Stimulated activated CD8-positive, alpha-beta memory T cell treated with anti-CD3 and anti-CD28 coated beads, Interleukin-4, amount 100 ng/mL, for 4 hours (primary cell): Measurements from ENCODE around the gene CLSTN2.

Experiments
- DNase-seq, 2 donors: peaks; one replicate each; pipeline ENCODE4 v3.0.0-alpha.2; 2020; ENCODE audit warnings: low read depth in 2 of 2, low spot score in 1 of 2

Gene CLSTN2

GRCh38 chr3:140574375-140574774, 639.4 kb downstream of the CLSTN2 start:
- DNase-seq, result no peak

GRCh38 chr3:140576449-140576848, 641.5 kb downstream of the CLSTN2 start:
- DNase-seq, result no peak

DNA sequence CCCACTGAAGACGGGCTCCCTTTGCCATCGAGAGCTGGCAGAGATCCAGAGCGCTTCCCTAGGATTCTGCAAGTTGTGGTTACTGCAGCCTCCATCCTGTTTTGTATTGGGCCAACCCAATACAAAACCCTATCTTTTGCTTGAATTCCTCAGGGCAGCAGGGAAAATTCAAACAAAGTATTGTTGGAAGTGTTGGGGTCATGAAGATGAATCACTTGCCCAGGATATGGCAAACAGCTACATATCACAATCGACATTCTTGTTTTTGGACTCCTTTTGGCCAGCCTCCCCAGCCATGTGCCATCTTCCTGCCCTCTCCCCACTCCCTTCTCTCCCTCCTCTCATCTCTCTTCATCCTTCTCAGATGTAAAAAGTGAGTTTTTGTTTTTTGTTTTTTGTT, 642.9 kb downstream of the CLSTN2 start:
- DNase-seq, result no peak

DNA sequence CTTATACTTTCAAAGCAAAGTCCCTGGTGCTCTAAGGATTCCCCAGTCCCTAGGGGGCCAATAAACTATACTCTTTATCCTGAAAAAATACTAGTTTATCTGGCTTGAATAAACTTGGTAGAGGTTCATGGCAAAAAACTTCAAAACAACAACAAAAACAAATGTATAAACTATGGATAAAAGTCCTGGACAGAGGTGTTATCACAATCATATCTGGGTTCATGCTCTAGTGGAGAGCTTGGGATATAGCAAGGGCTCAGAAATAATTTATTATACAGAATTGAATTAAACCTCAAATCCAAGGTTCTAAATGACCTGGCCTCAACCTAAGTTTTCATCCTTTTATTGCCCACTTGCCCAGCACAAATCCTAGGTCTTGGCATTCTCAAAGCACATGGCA, 644.3 kb downstream of the CLSTN2 start:
- DNase-seq, result no peak

DNA sequence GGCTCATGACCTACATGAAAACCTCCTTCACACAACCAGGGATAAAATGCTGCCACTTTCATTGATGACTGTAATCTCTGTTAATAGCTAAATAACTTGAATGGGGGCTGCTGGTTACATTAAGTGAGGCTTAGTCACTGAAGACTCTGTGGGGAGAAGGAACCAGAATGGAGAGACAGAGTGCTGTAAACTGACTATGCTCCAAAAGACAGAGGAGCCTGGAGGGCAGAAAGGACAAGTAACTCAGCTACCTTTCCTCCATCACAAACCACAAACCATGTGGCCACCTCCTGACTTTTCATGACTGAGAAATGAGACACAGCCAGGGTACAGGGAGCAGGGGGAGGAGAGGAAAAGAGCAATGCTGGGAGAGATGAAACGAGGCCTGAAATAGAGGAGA, 645.8 kb downstream of the CLSTN2 start:
- DNase-seq, result no peak

- DNase-seq, result no peak
Observed at GRCh38 chr3:140584549-140584948, 649.6 kb downstream of the CLSTN2 start.

GRCh38 chr3:140585828-140586227, 650.8 kb downstream of the CLSTN2 start:
- DNase-seq, result no peak

- no peak for DNase-seq
Observed at GRCh38 chr3:140586311-140586710, 651.3 kb downstream of the CLSTN2 start.

- no peak for DNase-seq
Observed at GRCh38 chr3:140588558-140588957, 653.6 kb downstream of the CLSTN2 start.

DNA sequence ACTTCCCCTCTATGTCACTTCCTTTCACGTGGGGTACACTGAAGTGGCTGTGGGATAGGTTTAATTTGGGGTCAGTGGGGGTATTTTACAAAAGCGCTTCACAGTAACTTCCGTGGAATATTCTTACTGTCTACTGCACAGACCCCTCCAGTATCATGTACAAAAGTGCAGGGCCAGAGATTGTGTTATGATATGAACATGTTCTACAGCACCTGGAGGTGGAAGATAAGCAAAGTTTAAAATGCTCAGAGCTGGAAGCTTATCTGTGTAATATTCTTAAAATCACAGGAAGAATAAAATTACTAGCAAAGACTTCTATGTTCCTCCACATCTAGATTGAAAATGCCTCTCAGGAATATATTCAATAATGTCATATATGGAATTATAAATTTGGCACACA, 658.8 kb downstream of the CLSTN2 start:
- DNase-seq, result no peak

DNA sequence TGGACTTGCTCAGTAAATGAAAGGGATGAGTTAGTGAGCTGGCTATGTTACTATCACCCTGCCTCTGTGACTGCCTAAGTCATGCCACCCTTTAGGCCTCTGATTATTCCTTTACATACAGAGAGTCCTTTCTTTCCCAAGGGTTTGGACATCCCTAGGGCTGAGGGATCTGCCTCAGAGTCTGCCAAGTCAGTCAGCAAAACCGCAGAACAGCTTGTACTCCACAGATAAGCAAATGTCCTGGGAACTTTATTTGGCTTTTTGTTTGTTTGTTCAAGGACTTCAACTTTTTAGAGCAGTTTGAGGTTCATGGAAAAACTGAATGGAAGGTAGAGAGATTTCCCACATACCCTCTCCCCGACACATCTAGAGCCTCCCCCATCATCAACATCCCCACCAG, 660.3 kb downstream of the CLSTN2 start:
- DNase-seq, result no peak

- no peak for DNase-seq
Observed at GRCh38 chr3:140597364-140597763, 662.4 kb downstream of the CLSTN2 start.

DNA sequence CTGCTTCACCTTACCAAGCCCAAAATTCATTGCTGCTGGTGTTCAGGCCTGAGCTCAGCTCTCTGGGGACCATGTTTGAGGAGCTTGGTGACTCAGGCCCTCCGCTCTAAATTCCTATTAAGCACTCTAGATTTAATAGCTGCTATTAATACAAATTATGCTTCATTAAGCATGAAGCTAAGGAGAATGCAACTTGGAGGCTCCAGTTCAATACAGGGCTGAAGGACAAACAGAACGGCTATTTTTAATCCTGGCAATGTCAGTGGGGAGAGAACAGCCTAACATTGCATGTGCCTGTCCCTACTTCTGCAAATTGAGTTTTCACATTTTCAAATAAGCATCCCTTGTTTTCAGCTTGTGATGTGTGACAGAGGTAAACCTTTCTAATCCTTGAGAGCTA, 662.8 kb downstream of the CLSTN2 start:
- DNase-seq, result no peak

GRCh38 chr3:140599009-140599408, 664.0 kb downstream of the CLSTN2 start:
- DNase-seq, result no peak

GRCh38 chr3:140599496-140599895, 664.5 kb downstream of the CLSTN2 start:
- DNase-seq, result no peak

DNA sequence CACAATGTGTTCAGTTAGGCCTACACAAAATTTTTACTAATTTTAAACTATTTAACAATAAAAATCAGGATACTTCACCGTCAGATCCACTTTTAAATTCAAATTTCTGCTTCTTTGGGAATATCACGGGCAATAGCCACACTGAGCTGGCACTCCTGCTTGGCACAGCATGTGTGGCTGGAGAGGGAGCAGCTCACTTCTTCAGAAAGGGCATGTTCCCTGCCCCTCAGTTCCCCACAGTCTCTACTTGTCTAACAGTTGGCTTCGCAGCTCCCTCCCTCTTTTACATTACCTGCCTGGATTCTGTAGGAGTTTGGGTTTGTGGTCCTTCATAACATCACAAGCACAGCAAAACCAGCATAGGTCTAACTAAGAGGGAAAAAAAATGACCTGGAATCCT, 666.9 kb downstream of the CLSTN2 start:
- DNase-seq, result no peak

DNA sequence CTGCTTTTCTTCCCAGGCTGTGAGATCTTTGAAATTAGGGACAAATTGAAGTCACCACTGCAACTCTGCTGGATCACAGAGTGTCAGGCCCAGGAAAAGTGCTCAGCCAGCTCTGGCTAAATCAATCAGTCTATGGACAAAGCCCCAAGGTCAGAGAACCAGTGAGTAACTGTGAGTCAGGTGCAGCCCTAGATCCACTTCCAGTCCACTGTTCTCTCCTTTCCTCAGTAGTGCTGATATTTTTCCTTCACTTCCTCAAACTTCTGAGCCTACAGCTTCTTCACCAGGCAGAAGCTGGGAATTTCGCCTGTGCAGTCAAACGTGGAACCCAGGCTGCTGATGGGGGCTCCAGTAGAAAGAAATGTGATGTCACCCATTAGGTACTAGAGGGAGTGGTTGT, 667.8 kb downstream of the CLSTN2 start:
- no peak for DNase-seq

DNA sequence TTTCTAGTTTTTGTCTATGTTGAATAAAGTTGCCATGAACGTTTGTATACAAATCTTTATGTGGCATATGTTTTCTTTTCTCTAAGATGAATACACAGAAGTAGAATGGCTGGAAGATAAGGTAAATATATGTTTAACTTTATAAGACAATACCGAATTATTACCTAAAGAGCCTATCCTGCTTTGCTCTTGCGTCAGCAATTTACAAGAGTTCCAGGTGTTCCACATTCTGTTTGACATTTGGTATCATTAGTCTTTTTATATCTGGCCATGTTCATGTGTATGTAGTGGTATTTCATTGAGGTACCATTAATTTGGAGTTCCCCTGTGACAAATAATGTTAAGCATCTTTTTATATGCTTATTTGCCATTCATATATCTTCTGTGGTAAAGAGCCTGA, 668.8 kb downstream of the CLSTN2 start:
- no peak for DNase-seq

DNA sequence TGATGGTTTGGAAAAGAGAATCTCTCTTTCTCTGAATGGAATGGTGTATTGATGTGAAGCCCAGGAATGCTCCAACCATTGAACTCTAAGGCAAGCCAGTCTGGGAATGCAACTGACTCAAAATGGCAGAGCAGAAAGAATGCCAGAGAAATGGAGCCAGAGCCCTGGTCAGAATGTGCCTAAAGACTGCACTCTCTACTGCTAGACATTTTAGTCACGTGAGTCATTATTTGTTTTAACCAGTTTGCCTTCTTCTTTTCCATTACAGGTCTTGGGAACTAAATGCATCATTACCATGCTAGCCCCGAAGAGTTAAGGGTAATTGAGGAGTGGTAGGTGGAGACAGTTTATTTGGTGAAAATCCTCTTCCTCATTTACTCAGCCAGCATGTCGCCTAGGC, 675.6 kb downstream of the CLSTN2 start:
- no peak for DNase-seq

- no peak for DNase-seq
Observed at GRCh38 chr3:140614001-140614400, 679.0 kb downstream of the CLSTN2 start.

GRCh38 chr3:140617135-140617534, 682.1 kb downstream of the CLSTN2 start:
- no peak for DNase-seq

DNA sequence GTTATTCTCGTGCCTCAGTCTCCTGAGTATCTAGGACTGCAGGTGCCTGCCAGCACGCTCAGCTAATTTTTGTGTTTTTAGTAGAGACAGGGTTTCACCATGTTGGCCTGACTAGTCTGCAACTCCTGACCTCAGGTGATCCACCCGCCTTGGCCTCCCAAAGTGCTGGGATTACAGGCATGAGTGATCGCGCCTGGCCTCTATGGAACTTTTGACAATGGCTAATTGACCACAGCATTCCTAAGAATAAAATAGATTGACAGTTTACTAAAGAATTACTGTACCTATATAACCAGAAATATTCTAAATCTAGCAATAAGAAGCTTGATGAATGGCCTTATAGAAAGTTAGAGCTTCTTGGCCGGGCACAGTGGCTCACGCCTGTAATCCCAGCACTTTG, 691.9 kb downstream of the CLSTN2 start:
- no peak for DNase-seq
